GM12891 (cell line): Measurements from ENCODE around the gene TRMT6.

ENCODE experiments used
- PAX5 ChIP-seq: IDR thresholded peaks from 2 replicates; pipeline ENCODE4 v1.6.1; 2011; ENCODE audit warnings: low read length, moderate library complexity, mild to moderate bottlenecking; ENCODE audit not compliant: insufficient read depth, severe bottlenecking
- POLR2A ChIP-seq: IDR thresholded peaks from 2 replicates; pipeline ENCODE4 v1.6.1; 2011; ENCODE audit warnings: low read depth, low read length, control low read depth
- POLR2AphosphoS5 ChIP-seq: IDR thresholded peaks from 2 replicates; pipeline ENCODE4 v1.6.1; 2011; ENCODE audit warnings: low read depth, low read length, control low read depth
- SPI1 ChIP-seq: IDR thresholded peaks from 2 replicates; pipeline ENCODE4 v1.6.1; 2011; ENCODE audit warnings: low read depth, low read length, control low read depth
- TAF1 ChIP-seq: IDR thresholded peaks from 2 replicates; pipeline ENCODE4 v1.6.1; 2011; ENCODE audit warnings: low read depth, low read length, control low read depth

- TF ChIP-seq POLR2AphosphoS5 (no peak), TAF1 (no peak), POLR2A (no peak), PAX5 (no peak), SPI1 (no peak)
Observed at GRCh38 chr20:5969940-5970339, 19.6 kb upstream of the TRMT6 start.
